Mononuclear cell (primary cell): Measurements from ENCODE around the gene TBC1D8. TPM values are rescaled to one million over a fixed set of nuclear protein-coding genes. Genes with fewer than 3 reads are reported as not detected.

ENCODE experiments used
- H3K27me3 ChIP-seq: 2 replicates; pipeline ENCODE4 v1.6.0; 2011; ENCODE audit warnings: low read length, control low read depth; ENCODE audit not compliant: insufficient read depth
- H3K4me1 ChIP-seq: 2 replicates; pipeline ENCODE4 v1.5.1; 2011; ENCODE audit warnings: mild to moderate bottlenecking, low read length, control low read depth; ENCODE audit not compliant: insufficient read depth
- H3K4me3 ChIP-seq: 2 replicates; pipeline ENCODE4 v1.5.1; 2011; ENCODE audit warnings: mild to moderate bottlenecking, low read length, moderate library complexity
- H3K9me3 ChIP-seq: 2 replicates; pipeline ENCODE4 v1.5.1; 2011; ENCODE audit warnings: low read depth, mild to moderate bottlenecking, control low read depth, low read length
- total RNA-seq: library from RNA; depleted of rRNA; stranded (reverse); fragments of >200 nt; gene quantifications from one replicate; pipeline ENCODE4 v1.2.3, GENCODE V29; 2012

TBC1D8 gene
- total RNA-seq, 1 donor = 11.3 TPM

DNA sequence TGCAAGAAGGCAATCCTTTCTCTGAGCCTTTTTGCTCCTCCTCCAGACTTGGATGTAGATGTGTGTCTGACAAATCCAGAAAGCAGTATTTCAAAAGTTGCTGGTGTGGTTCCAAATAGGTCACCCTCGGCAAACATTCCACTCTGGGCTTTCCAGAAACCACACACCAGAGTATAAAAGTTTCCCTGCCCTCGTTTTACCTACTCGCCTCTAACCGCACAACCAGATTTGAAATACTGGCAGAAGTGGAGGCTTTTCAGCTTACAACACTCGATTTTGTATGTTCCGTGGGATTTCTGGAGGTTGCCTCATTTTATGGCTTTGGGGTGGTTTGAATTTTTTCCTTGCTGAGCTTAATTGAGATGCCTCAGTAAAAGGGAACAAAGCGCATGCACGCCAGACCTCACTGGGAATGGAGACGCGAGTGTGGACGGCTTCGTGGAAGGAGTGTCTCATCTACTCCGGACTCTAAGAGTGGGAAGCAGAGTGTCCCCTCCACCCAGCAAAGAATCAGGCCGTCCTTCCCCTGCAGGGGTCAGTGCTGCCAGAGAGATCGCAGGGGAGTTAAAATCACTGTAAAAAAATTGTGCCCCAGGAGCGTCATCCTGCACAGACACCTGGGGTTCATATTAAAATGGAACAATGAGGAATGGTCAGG, 193.1 kb downstream of the TBC1D8 start:
- no peaks in the 10 kb centered on the region for H3K27me3 ChIP-seq
- no peaks in the 10 kb centered on the region for H3K4me1 ChIP-seq
- no peak overlapping the region for H3K4me3 ChIP-seq
- no peaks in the 10 kb centered on the region for H3K9me3 ChIP-seq

Other genes with a start within 250 kb of the TBC1D8 start
- gene RPL31, start 149.1 kb downstream of the TBC1D8 start, total RNA-seq = 2,030 TPM
- gene CNOT11, start 101.5 kb upstream of the TBC1D8 start, total RNA-seq = 53.5 TPM
- gene RNF149, start 157.3 kb upstream of the TBC1D8 start, total RNA-seq = 184 TPM
- not detected for gene CREG2, start 236.1 kb upstream of the TBC1D8 start, total RNA-seq